ENCODE measurements around the gene TLR9.

Gene TLR9

DNA sequence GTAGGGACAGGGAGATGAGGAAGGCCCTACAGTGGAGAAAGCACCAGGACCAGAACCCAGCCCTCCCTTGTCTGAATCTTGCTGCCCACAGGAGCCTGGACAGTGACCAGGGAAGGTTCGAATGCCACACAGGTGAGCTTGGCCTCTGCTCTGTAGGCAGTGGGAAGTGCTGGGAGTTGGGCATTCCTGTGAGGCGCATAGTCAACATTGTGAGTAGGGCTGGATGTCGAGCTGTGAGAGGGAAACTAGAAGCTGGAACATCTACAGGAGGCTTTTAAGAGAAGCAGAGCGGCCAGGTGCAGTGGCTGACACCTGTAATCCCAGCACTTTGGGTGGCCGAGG lies 47.8 kb downstream of the TLR9 start:
- H4K5ac ChIP-seq (ENCODE audit: low read length), result no peak overlapping the region
- H2AK5ac ChIP-seq (ENCODE audit: low read length), result no peak overlapping the region
- no peaks in the 10 kb centered on the region for H3K27me3 ChIP-seq (ENCODE audit: insufficient read depth, low read length, poor library complexity)
- no peak overlapping the region for H3K9ac ChIP-seq (ENCODE audit: low read length)
- no peak overlapping the region for H3K18ac ChIP-seq (ENCODE audit: low read length)
- no peak overlapping the region for H3K4me2 ChIP-seq (ENCODE audit: low read length)
- H3K56ac ChIP-seq (ENCODE audit: low read length), result no peak overlapping the region
- H3K4me1 ChIP-seq (ENCODE audit: control insufficient read depth, low read depth, low read length), result no peaks in the 10 kb centered on the region
- no peak overlapping the region for H3K27ac ChIP-seq (ENCODE audit: low read depth, low read length)
- no CpG with 5 or more reads among the region's 5 CpGs for WGBS (ENCODE audit: extremely low coverage, insufficient coverage, low lambda C conversion rate)
- H3K23ac ChIP-seq (ENCODE audit: low read length), result no peak overlapping the region
- no peaks in the 10 kb centered on the region for H3K79me1 ChIP-seq (ENCODE audit: low read length)
- no peak for DNase-seq
- H2BK120ac ChIP-seq (ENCODE audit: low read depth, low read length), result no peak overlapping the region
- H3K79me2 ChIP-seq (ENCODE audit: control insufficient read depth, insufficient read depth, low read length), result no peaks in the 10 kb centered on the region
- H2BK5ac ChIP-seq (ENCODE audit: low read length), result no peak overlapping the region
- no peak overlapping the region for H4K8ac ChIP-seq (ENCODE audit: low read depth, low read length)
- no peak overlapping the region for H3K4ac ChIP-seq (ENCODE audit: low read depth, low read length)
- H3K4me3 ChIP-seq (ENCODE audit: low read length), result no peak overlapping the region
- H2BK15ac ChIP-seq (replicated peaks; ENCODE audit: low read depth), result no peak overlapping the region
- H3K36me3 ChIP-seq (ENCODE audit: control insufficient read depth, insufficient read depth, low read length), result no peaks in the 10 kb centered on the region

DNA sequence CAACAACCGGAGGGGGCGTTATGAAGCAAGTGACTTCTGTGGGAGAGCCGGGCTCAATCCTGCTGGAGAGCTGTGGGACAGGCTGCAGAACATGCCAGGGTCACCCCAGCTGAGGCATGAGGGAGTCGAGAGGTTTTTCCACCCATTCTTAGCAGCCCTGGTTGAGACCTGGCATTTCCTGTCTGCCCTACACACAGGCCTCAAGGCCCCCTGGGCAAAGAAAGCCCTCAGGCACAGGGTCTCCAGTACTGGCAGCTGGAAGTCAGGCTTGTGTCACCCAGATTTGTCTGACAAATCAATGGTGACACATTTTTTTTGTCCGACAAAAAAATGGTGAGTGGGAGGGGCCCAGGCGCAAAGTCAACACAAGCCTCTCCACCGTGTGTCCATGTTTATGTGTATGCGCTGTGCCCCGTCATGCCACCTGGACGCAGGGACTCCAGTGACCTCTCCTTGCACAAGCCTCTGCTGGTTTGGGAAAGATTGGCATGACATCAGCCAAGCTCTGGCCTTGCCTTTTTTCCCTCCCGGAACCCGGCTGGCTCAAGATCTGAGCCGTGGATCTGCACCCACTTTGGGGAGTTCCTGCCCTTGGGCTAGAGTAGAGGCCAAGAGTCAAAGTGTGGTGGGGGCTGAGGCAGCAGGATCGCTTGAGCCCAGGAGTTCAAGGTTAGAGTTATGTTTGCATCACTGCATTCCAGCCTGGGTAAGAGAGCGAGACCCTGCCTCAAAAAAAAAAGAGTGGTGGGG lies 48.3 kb downstream of the TLR9 start:
- Histone ChIP-seq H3K79me2 (ENCODE audit: control insufficient read depth, insufficient read depth, low read length) (no peaks in the 10 kb centered on the region), H2BK15ac (replicated peaks; ENCODE audit: low read depth) (no peak overlapping the region), H2AK5ac (ENCODE audit: low read length) (no peak overlapping the region), H3K27me3 (ENCODE audit: insufficient read depth, low read length, poor library complexity) (no peaks in the 10 kb centered on the region), H3K4me2 (ENCODE audit: low read length) (no peak overlapping the region), H3K36me3 (ENCODE audit: control insufficient read depth, insufficient read depth, low read length) (no peaks in the 10 kb centered on the region), H4K5ac (ENCODE audit: low read length) (no peak overlapping the region), H3K56ac (ENCODE audit: low read length) (no peak overlapping the region), H3K18ac (ENCODE audit: low read length) (no peak overlapping the region), H3K23ac (ENCODE audit: low read length) (no peak overlapping the region), H3K9ac (ENCODE audit: low read length) (no peak overlapping the region), H2BK5ac (ENCODE audit: low read length) (no peak overlapping the region), H4K8ac (ENCODE audit: low read depth, low read length) (no peak overlapping the region), H2BK120ac (ENCODE audit: low read depth, low read length) (no peak overlapping the region), H3K27ac (ENCODE audit: low read depth, low read length) (no peak overlapping the region), H3K4me1 (ENCODE audit: control insufficient read depth, low read depth, low read length) (no peaks in the 10 kb centered on the region), H3K4me3 (ENCODE audit: low read length) (no peak overlapping the region), H3K79me1 (ENCODE audit: low read length) (no peaks in the 10 kb centered on the region), H3K4ac (ENCODE audit: low read depth, low read length) (no peak overlapping the region)
- DNase-seq, result no peak
- no CpG with 5 or more reads among the region's 15 CpGs for WGBS (ENCODE audit: extremely low coverage, insufficient coverage, low lambda C conversion rate)

DNA sequence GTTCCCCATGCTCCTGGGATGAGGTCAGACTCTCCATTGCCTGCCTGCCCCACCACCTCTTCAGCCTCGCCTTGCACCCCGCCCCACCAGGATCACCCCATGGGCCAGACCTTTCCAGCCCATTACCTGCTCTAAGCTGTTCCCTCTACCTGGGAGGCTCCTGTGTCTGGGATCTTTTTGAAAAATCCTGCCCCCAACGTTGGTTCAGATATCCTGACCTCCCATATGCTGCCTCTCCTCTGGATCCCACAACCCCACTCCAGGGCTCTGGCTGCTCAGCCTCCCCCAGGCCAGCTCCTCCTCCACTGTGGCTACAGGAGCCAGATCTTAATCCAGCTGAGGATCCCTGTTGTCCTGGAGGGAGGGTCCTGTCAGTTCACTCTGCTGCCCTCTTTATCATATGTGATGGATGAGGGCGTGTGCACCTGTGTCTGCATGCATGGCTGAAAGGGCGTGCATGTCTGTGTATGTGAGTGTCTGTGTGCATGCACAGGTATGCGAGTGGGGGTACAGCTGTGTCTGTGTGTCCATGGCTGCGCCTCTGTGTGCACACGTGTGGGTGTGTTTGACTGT lies 49.2 kb downstream of the TLR9 start:
- Histone ChIP-seq H3K4me3 (ENCODE audit: low read length) (no peak overlapping the region), H3K79me1 (ENCODE audit: low read length) (no peaks in the 10 kb centered on the region), H3K4ac (ENCODE audit: low read depth, low read length) (no peak overlapping the region), H3K4me1 (ENCODE audit: control insufficient read depth, low read depth, low read length) (no peaks in the 10 kb centered on the region), H3K18ac (ENCODE audit: low read length) (no peak overlapping the region), H3K27me3 (ENCODE audit: insufficient read depth, low read length, poor library complexity) (no peaks in the 10 kb centered on the region), H3K27ac (ENCODE audit: low read depth, low read length) (no peak overlapping the region), H3K56ac (ENCODE audit: low read length) (no peak overlapping the region), H4K8ac (ENCODE audit: low read depth, low read length) (no peak overlapping the region), H3K4me2 (ENCODE audit: low read length) (no peak overlapping the region), H3K36me3 (ENCODE audit: control insufficient read depth, insufficient read depth, low read length) (no peaks in the 10 kb centered on the region), H3K23ac (ENCODE audit: low read length) (no peak overlapping the region), H2BK15ac (replicated peaks; ENCODE audit: low read depth) (no peak overlapping the region), H3K9ac (ENCODE audit: low read length) (no peak overlapping the region), H2BK120ac (ENCODE audit: low read depth, low read length) (no peak overlapping the region), H2AK5ac (ENCODE audit: low read length) (no peak overlapping the region), H3K79me2 (ENCODE audit: control insufficient read depth, insufficient read depth, low read length) (no peaks in the 10 kb centered on the region), H2BK5ac (ENCODE audit: low read length) (no peak overlapping the region), H4K5ac (ENCODE audit: low read length) (no peak overlapping the region)
- WGBS (ENCODE audit: extremely low coverage, insufficient coverage, low lambda C conversion rate), result no CpG with 5 or more reads among the region's 8 CpGs
- no peak for DNase-seq

DNA sequence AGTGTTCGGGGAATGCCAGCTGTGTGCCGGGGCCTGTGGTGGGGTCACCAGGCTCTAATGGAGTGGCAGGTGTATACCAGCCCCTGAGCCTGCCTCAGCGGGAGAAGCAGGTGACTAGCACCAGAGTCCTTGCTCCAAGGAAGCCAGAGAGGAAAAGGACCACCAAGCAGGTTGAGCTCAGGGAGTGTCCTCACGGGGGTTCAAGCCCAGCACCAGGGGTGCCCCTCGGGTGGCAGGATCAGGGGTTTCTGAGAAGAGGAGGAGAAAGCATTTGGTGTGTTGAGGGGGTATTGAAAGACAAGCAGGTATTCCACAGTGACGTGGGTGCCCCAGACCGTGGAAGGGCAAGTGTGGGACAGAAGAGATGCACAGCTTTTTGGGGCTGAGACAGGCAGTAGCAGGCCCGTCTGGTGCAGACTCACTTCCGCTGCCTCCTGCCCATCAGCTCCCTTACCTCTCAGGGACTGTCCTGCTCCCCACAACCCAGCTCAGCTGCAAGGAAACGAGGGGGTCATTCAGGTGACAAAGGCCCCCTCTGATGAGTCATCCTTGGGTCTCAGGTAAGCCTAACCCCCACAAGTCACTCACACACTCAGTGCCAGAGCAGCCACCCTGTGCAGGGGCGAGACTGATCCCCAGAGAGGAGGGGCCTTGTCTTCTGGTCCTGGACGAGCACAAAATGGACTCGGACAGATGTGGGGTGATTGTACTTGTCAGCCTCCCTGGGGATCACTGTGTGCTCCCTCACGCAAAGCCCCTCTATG lies 49.8 kb downstream of the TLR9 start:
- no peak overlapping the region for H3K4me3 ChIP-seq (ENCODE audit: low read length)
- no CpG with 5 or more reads among the region's 14 CpGs for WGBS (ENCODE audit: extremely low coverage, insufficient coverage, low lambda C conversion rate)

DNA sequence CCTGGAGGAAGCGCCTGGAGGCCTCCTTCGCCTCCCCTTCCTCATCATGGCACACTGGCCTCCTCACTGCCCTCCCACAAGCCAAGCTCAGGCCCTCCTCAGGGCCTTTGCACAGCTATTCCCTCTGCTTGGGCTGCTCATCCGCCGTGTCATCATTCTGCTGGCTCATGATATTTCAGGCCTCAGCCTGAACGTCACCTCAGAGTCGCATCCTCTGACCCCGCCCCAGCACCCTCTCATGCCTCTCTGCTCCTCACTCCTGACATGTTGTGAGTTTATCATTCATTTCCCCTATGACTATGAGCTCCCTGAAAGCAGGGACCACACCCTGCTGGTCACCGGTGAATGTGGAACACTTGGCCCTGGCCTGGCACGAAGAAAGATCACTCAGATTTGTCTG lies 50.5 kb downstream of the TLR9 start:
- Histone ChIP-seq H3K4me1 (ENCODE audit: control insufficient read depth, low read depth, low read length) (no peaks in the 10 kb centered on the region), H2BK15ac (replicated peaks; ENCODE audit: low read depth) (no peak overlapping the region), H3K27me3 (ENCODE audit: insufficient read depth, low read length, poor library complexity) (no peaks in the 10 kb centered on the region), H3K79me1 (ENCODE audit: low read length) (no peaks in the 10 kb centered on the region), H3K4me3 (ENCODE audit: low read length) (no peak overlapping the region), H3K9ac (ENCODE audit: low read length) (no peak overlapping the region), H2AK5ac (ENCODE audit: low read length) (no peak overlapping the region), H3K27ac (ENCODE audit: low read depth, low read length) (no peak overlapping the region), H2BK5ac (ENCODE audit: low read length) (no peak overlapping the region), H4K5ac (ENCODE audit: low read length) (no peak overlapping the region), H3K4me2 (ENCODE audit: low read length) (no peak overlapping the region), H3K4ac (ENCODE audit: low read depth, low read length) (no peak overlapping the region), H3K36me3 (ENCODE audit: control insufficient read depth, insufficient read depth, low read length) (no peaks in the 10 kb centered on the region), H3K23ac (ENCODE audit: low read length) (no peak overlapping the region), H2BK120ac (ENCODE audit: low read depth, low read length) (no peak overlapping the region), H3K18ac (ENCODE audit: low read length) (no peak overlapping the region), H3K79me2 (ENCODE audit: control insufficient read depth, insufficient read depth, low read length) (no peaks in the 10 kb centered on the region), H3K56ac (ENCODE audit: low read length) (no peak overlapping the region), H4K8ac (ENCODE audit: low read depth, low read length) (no peak overlapping the region)
- no peak for DNase-seq
- no CpG with 5 or more reads among the region's 9 CpGs for WGBS (ENCODE audit: extremely low coverage, insufficient coverage, low lambda C conversion rate)

More for the DNA sequence above, 49.8 kb downstream of the TLR9 start:
- Histone ChIP-seq H3K27me3 (ENCODE audit: insufficient read depth, low read length, poor library complexity) (no peaks in the 10 kb centered on the region), H2BK5ac (ENCODE audit: low read length) (no peak overlapping the region), H3K4me2 (ENCODE audit: low read length) (no peak overlapping the region), H2AK5ac (ENCODE audit: low read length) (no peak overlapping the region), H4K8ac (ENCODE audit: low read depth, low read length) (no peak overlapping the region), H3K56ac (ENCODE audit: low read length) (no peak overlapping the region), H3K27ac (ENCODE audit: low read depth, low read length) (no peak overlapping the region), H3K79me2 (ENCODE audit: control insufficient read depth, insufficient read depth, low read length) (no peaks in the 10 kb centered on the region), H3K9ac (ENCODE audit: low read length) (no peak overlapping the region), H3K4me1 (ENCODE audit: control insufficient read depth, low read depth, low read length) (no peaks in the 10 kb centered on the region), H3K4ac (ENCODE audit: low read depth, low read length) (no peak overlapping the region), H3K23ac (ENCODE audit: low read length) (no peak overlapping the region), H2BK15ac (replicated peaks; ENCODE audit: low read depth) (no peak overlapping the region), H3K36me3 (ENCODE audit: control insufficient read depth, insufficient read depth, low read length) (no peaks in the 10 kb centered on the region), H3K18ac (ENCODE audit: low read length) (no peak overlapping the region), H4K5ac (ENCODE audit: low read length) (no peak overlapping the region), H2BK120ac (ENCODE audit: low read depth, low read length) (no peak overlapping the region), H3K79me1 (ENCODE audit: low read length) (no peaks in the 10 kb centered on the region)
- DNase-seq, result no peak

Data from mesendoderm (in vitro differentiated cells).